HG02885 (cell line): Measurements from ENCODE around the gene OS9.
A peak's percentile ranks its signal among the peaks of the same experiment; 100 is the strongest.
"Not testable (repeated sequence)": the region's sequence is repeated elsewhere in the genome, so short reads cannot be mapped to it uniquely, and the experiment has no call there.

ENCODE experiments used
- ATAC-seq: cut with Tn5 transposase; IDR thresholded peaks from one replicate; pipeline ENCODE4 v1.9.1; 2021; ENCODE audit warnings: mild to moderate bottlenecking; ENCODE audit not compliant: unreplicated experiment, poor library complexity

OS9 gene, protein sequence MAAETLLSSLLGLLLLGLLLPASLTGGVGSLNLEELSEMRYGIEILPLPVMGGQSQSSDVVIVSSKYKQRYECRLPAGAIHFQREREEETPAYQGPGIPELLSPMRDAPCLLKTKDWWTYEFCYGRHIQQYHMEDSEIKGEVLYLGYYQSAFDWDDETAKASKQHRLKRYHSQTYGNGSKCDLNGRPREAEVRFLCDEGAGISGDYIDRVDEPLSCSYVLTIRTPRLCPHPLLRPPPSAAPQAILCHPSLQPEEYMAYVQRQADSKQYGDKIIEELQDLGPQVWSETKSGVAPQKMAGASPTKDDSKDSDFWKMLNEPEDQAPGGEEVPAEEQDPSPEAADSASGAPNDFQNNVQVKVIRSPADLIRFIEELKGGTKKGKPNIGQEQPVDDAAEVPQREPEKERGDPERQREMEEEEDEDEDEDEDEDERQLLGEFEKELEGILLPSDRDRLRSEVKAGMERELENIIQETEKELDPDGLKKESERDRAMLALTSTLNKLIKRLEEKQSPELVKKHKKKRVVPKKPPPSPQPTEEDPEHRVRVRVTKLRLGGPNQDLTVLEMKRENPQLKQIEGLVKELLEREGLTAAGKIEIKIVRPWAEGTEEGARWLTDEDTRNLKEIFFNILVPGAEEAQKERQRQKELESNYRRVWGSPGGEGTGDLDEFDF

DNA sequence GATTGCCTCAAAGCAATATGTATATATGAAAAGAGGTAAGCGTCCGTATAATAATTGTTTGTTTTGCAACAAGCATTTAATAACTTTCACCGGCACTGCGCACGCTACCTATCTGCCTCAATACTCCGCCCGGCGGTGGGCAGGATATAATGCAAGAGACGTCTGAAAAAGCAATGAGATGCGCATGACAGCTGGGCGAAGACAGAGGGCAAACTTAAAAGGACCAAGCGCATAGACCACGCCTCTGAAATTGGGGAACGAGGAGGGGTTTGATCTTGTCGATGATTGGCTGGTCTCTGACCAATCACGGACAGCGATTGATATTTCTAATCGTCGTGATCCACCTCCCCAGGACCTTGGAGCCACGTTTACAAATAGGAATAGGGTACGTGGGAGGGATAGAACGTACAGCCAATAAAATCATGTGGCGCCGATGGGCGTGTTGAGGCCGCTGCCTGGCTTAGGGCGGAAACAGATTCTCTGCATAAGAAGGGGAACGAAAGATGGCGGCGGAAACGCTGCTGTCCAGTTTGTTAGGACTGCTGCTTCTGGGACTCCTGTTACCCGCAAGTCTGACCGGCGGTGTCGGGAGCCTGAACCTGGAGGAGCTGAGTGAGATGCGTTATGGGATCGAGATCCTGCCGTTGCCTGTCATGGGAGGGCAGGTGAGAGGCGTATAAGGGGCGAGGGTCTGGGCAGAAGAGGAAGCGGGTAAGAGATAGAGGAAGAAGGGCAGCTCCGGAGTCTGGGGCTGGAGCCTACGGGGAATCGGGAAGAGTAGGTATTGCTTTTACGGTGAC is at the start of gene OS9:
Gene OS9 (plus strand): TSS at position 474 of the 800 bp plus-strand sequence. CDS start 30 bp downstream, at position 504.
- ATAC-seq: peak; percentile 98

DNA sequence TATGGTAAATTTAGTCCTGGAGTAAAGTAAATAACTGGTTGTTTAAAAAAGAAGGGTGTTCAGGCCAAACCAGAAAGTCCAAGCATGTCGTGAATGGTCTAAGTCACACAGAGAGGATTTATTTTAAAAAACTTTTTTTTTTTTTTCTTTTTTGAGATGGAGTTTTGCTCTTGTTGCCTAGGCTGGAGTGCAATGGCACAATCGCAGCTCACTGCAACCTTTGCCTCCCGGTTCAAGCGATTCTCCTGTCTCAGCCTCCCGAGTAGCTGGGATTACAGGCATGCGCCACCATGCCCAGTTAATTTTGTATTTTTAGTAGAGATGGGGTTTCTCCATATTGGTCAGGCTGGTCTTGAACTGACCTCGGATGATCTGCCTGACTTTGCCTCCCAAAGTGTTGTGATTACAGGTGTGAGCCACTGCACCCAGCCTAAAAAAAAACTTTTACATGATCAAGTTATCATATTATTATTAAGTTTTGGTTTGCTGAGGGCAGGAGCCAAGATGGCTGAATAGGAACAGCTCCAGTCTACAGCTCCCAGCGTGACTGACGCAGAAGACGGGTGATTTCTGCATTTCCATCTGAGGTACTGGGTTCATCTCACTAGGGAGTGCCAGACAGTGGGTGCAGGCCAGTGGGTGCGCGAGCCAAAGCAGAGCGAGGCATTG is 47.8 kb upstream of the OS9 start:
- ATAC-seq: not testable (repeated sequence)

DNA sequence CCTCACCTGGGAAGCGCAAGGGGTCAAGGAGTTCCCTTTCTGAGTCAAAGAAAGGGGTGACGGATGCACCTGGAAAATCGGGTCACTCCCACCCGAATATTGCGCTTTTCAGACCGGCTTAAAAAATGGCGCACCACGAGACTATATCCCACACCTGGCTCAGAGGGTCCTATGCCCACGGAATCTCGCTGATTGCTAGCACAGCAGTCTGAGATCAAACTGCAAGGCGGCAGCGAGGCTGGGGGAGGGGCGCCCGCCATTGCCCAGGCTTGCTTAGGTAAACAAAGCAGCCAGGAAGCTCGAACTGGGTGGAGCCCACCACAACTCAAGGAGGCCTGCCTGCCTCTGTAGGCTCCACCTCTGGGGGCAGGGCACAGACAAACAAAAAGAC is 47.3 kb upstream of the OS9 start:
- ATAC-seq: not testable (repeated sequence)

DNA sequence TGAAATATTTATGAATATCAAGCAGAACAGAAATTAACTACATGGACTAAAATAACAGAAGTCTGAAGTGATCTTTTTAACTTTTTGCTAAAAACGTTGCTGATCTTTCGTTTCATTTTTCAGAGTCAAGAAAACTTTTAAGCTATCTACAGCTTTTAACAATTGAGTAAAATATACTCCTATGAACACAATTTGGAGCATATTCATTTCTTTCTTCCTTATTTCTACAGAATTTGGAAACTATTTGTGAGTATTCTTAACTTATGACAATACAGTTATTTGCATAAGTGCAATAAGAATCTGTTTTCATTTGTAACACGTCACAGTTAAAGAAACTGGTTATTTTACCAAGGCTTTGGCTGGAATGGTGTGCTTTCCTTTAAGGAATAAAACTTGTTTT is 39.9 kb upstream of the OS9 start:
- ATAC-seq: no peak

DNA sequence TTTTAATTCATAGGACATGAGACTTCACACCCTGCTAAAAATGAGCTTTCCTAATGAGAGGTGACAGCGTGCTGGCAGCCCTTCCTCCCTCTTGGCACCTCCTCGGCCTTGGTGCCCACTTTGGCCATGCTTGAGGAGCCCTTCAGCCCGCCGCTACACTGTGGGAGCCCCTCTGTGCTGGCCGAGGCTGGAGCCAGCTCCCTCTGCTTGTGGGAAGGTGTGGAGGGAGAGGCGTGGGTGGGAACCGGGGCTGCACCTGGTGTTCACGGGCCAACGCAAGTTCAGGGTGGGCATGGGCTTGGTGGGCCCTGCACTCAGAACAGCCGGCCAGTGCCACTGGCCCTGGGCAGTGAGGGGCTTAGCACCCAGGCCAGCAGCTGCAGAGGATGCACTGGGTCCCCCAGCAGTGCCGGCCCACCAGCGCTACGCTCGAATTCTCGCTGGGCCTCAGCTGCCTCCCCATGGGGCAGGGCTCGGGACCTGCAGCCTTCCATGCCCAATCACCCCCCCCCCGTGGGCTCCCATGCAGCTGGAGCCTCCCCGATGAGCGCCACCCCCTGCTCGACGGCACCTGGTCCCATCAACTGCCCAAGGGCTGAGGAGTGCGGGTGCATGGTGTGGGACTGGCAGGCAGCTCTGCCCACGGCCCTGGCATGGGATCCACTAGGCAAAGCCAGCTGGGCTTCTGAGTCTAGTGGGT is 38.2 kb upstream of the OS9 start:
- no peak for ATAC-seq

DNA sequence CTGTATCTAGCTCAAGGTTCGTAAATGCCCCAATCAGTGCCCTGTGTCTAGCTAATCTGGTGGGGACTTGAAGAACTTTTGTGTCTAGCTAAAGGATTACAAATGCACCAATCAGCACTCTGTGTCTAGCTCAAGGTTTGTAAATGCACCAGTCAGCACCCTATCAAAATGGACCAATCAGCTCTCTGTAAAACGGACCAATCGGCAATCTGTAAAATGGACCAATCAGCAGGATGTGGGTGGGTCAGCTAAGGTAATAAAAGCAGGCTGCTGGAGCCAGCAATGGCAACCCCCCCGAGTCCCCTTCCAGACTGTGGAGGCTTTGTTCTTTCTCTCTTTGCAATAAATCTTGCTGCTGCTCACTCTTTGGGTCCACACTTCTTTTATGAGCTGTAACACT is 37.5 kb upstream of the OS9 start:
- not testable (repeated sequence) for ATAC-seq

DNA sequence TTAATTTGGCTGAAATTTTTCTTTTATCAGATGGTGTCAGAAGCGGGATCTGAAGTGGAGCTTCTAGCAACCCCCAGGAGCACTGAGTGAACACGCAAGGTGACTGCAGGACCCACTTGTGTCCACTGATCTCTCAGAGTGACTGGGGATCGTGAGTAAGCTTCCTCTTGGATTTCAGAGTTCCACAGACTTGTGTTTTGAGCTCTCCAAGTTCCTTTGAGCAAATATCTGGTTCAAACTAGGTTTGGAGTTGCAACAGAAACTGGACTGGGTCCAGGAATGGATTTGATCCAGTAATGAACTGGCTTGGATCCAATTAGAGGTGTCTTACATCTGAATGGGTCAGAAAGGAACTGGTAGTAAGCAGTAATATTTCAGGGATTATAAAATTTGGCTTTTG is 36.2 kb upstream of the OS9 start:
- ATAC-seq: no peak

DNA sequence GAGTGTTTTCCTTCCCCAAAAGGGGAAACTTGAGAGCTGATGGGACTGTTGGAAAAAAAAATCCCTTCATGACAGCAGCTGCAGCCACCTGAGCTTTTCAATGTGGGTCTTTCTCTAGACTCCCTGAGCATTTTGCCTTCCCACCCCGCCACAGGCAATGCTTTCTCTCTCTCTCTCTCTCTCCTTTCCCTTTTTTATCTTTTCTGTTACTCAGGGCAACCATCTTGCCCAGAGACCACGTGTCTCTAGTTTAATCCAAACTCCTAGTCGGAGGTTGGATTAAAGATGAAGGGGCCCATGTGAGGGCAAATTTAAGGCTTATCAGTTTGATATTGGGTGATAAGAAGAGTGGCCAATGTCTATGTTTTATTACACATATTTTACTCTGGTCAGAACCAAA is 35.0 kb upstream of the OS9 start:
- ATAC-seq: no peak

DNA sequence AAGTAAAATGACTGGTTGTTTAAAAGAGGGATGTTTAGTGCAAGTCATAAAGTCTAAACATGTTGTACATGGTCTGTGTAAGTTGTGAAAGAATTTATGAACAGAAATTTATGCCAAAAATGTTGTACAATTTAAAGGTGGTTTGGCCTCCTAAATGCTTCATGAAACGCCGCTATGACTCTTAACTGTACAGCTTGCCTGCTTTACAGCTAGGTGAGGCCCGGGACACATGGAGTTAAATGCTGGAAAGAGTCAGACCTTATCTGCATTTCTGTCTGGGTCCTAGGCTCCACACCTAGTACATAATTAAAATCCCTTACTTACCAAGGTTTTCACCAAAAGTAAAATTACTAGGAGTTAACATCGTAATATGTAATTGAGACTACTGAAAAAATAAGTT is 32.6 kb upstream of the OS9 start:
- ATAC-seq: no peak

DNA sequence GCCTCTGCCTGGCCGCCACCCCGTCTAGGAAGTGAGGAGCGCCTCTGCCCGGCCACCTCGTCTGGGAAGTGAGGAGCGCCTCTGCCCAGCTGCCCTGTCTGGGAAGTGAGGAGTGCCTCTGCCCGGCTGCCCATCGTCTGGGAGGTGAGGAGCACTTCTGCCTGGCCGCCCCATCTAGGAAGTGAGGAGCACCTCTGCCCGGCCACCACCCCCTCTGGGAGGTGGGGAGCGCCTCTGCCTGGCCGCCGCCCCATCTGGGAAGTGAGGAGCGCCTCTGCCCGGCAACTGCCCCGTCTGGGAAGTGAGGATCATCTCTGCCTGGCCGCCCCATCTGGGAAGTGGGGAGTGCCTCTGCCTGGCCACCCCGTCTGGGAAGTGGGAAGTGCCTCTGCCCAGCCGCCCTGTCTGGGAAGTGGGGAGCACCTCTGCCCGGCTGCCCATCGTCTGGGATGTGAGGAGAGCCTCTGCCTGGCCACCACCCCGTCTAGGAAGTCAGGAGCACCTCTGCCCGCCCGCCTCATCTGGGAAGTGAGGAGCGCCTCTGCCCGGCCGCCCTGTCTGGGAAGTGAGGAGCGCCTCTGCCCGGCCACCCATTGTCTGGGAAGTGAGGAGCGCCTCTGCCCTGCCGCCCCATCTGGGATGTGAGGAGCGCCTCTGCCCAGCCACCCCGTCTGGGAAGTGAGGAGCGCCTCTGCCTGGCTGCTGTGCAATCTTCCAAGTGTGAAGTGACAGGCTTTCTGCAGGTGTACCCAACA is 28.7 kb upstream of the OS9 start:
- ATAC-seq: not testable (repeated sequence)

DNA sequence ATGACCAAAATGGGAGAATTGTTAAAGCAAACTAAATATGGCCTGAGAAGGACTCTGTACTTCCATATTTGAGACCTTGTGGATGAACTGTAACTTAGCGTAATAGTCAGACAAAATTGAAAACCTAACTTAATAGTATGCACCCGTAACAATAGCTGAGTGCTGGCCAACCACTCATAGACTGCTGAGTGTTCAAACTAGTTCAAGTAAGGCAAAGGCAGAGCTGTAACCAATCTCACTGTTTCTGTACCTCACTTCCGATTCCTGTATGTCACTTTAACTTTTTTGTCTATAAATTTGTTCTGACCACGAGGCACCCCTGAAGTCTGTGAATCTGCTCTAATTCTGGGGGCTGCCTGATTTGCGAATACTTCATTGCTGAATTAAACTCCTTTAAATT is 27.0 kb upstream of the OS9 start:
- no peak for ATAC-seq

DNA sequence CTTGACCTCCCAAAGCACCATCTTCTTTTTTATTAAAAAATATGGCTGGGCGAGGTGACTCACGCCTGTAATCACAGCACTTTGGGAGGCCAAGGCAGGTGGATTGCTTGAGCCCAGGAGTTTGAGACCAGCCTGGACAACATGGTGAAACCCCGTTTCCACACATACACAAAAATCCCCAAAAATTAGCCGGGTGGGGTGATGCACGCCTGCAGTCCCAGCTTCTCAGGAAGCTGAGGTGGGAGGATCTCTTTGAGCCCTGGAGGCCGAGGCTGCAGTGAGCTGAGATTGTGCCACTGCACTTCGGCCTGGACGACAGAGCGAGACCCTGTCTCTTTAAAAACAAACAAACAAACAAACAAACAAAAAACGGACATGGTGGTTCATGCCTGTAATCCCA is 24.2 kb upstream of the OS9 start:
- ATAC-seq: not testable (repeated sequence)

DNA sequence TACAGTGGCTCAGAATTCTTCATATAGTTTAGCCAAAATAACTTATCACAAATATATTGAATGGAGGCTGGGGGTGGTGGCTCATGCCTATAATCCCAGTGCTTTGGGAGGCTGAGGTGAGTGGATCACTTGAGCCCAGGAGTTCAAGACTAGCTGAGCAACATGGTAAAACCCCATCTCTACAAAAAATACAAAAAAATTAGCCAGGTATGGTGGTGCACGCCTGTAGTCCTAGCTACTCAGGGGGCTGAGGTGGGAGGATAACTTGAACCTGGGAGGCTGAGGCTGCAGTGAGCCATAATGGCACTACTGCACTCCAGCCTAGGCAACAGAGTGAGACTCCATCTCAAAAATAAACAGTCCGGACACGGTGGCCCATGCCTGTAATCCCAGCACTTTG is 22.1 kb upstream of the OS9 start:
- not testable (repeated sequence) for ATAC-seq

DNA sequence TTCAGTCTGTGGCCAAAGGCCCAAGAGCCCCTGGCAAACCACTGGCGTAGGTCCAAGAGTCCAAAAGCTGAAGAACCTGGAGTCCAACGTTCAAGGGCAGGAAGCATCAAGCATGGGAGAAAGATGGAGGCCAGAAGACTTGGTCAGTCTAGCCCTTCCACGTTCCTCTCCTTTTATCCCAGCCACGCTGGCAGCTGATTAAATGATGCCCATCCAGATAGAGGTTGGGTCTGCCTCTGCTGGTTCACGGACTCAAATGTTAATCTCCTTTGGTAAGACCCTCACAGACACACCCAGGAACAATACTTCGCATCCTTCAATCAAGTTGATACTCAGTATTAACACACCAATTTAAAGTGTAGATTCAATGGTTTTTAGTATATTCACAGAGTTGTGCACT is 21.1 kb upstream of the OS9 start:
- no peak for ATAC-seq

DNA sequence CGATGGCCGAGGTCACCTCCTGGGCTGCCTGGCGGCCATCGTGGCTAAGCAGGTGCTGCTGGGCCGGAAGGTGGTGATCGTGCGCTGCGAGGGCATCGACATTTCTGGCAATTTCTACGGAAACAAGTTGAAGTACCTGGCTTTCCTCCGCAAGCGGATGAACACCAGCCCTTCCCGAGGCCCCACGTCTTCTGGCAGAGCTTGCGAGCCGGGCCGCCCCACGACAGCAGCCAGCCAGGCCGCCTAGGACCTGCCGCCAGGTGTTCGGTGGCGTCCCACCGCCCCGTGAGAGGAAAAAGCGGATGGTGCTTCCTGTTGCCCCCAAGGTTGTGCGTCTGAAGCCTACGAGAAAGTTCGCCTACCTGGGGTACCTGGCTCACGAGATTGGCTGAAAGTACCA is 19.2 kb upstream of the OS9 start:
- no peak for ATAC-seq

DNA sequence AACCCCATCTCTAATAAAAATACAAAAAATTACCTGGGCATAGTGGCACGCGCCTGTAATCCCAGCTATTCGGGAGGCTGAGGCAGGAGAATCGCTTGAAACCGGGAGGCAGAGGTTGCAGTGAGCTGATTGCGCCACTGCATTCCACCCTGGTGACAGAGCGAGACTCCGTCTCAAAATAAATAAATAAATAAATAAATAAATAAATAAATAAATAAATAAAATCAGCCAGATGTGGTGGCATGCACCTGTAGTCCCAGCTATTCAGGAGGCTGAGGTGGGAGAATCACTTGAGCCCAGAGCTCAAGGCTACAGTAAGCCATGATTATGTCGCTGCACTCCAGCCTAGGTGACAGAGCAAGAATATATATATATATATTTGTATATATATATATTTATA is 16.0 kb upstream of the OS9 start:
- ATAC-seq: not testable (repeated sequence)

DNA sequence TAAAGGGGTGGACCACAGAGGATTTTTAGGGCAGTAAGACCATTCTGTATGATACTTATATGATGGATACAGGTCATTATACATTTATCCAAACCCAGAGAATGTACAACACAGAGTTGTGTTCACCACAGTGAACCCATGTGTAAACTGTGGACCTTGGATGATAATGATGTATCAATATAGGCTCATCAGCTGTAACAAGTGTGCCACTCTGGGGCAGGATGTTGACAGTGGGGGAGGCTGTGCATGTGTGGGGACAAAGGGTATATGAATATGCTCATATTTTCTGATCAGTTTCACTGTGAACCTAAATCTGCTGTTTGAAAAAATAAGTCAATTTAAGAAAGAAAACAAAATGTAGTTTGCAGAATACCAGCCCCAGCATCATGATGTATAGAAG is 14.2 kb upstream of the OS9 start:
- no peak for ATAC-seq

DNA sequence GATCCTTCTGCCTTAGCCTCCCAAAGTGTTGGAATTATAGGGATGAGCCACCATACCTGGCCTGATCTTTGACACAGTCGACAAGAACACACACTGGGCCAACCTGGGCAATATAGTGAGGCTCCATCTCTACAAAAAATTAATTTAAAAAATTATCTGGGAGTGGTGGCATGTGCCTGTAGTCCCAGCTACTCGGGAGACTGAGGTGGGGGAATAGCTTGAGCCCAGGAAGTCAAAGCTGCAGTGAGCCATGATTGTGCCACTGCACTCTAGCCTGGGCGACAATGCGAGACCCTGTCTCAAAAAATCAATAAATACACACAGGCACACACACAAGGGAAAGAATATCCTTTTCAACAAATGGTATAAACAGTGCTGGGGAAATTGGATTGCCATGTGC is 6.1 kb upstream of the OS9 start:
- ATAC-seq: no peak

DNA sequence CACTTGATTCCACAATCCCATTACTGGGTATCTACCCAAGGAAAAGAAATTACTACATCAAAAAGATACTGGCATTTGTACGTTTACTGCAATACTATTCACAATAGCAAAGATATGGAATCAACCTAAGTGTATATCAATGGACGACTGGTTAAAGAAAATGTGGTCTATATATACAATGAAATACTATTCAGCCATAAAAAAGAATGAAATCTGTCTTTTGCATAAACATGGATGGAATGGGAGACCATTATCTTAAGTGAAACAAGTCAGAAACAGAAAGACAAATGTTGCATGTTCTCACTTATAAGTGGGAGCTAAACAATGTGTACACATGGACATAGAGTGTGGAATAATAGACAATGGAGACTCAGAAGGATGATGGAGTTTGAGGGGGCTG is 5.0 kb upstream of the OS9 start:
- ATAC-seq: no peak
